Osteoblast (primary cell): ENCODE results near the gene MLPH. TPM values are rescaled to one million over a fixed set of nuclear protein-coding genes. Genes with fewer than 3 reads are reported as not detected.

Experiments used
- DNase-seq: peaks from one replicate; pipeline ENCODE4 v3.0.0; 2011; ENCODE audit warnings: low spot score, mixed read lengths; ENCODE audit not compliant: insufficient read length; ENCODE audit errors: missing footprints
- H2AFZ ChIP-seq: 2 replicates; pipeline ENCODE4 v1.6.0; 2011; ENCODE audit warnings: mild to moderate bottlenecking, low read length
- H3K27ac ChIP-seq: 2 replicates; pipeline ENCODE4 v1.5.1; 2011; ENCODE audit warnings: mild to moderate bottlenecking, low read depth, low read length, moderate library complexity
- H3K27me3 ChIP-seq: 2 replicates; pipeline ENCODE4 v1.6.0; 2012; ENCODE audit warnings: mild to moderate bottlenecking, control low read depth, inconsistent platforms, low read length, moderate library complexity; ENCODE audit not compliant: insufficient read depth
- H3K36me3 ChIP-seq: 2 replicates; pipeline ENCODE4 v1.5.1; 2011; ENCODE audit warnings: mild to moderate bottlenecking, low read length, control low read depth, moderate library complexity; ENCODE audit not compliant: insufficient read depth
- H3K4me1 ChIP-seq: 2 replicates; pipeline ENCODE4 v1.5.1; 2011; ENCODE audit warnings: mild to moderate bottlenecking, low read length, control low read depth, moderate library complexity; ENCODE audit not compliant: insufficient read depth
- H3K4me2 ChIP-seq: 2 replicates; pipeline ENCODE4 v1.6.0; 2011; ENCODE audit warnings: mild to moderate bottlenecking, low read length; ENCODE audit not compliant: insufficient read depth
- H3K4me3 ChIP-seq: fragments of 200-600 bp; sonication (generic); 3 replicates; pipeline ENCODE4 v1.5.1; 2012; ENCODE audit warnings: mild to moderate bottlenecking, low read length, inconsistent platforms; ENCODE audit not compliant: insufficient read depth
- H3K79me2 ChIP-seq: 2 replicates; pipeline ENCODE4 v1.6.0; 2012; ENCODE audit warnings: mild to moderate bottlenecking, low read length, control low read depth, inconsistent platforms; ENCODE audit not compliant: insufficient read depth
- H3K9me3 ChIP-seq: 2 replicates; pipeline ENCODE4 v1.5.1; 2011; ENCODE audit warnings: low read depth, low read length, control low read depth
- H4K20me1 ChIP-seq: 2 replicates; pipeline ENCODE4 v1.6.0; 2012; ENCODE audit warnings: mild to moderate bottlenecking, low read length, control low read depth; ENCODE audit not compliant: insufficient read depth
- CTCF ChIP-seq: IDR thresholded peaks from 2 replicates; pipeline ENCODE4 v1.5.1; 2011; ENCODE audit warnings: mild to moderate bottlenecking, low read depth, low read length, moderate library complexity; ENCODE audit errors: extremely low read depth
- total RNA-seq: library from RNA; depleted of rRNA; stranded (reverse); fragments of >200 nt; gene quantifications from 2 replicates; pipeline ENCODE4 v1.2.3, GENCODE V29; 2012

The MLPH gene
- total RNA-seq, 1 donor = 25.7 TPM

- H3K27ac ChIP-seq = no peak within 1 kb of the TSS
- H3K4me3 ChIP-seq = no peak within 1 kb of the TSS
- no peaks in the 10 kb centered on the region for H4K20me1 ChIP-seq
- H3K27me3 ChIP-seq = peaks cover 12% of the 10 kb centered on the region
- TF ChIP-seq CTCF = no peak
- DNase-seq = peak; percentile 78
- no peak within 1 kb of the TSS for H3K4me2 ChIP-seq
- H2AFZ ChIP-seq = no peak within 1 kb of the TSS
- no peaks in the 10 kb centered on the region for H3K9me3 ChIP-seq
- H3K36me3 ChIP-seq = no peaks in the 10 kb centered on the region
- no peaks in the 10 kb centered on the region for H3K4me1 ChIP-seq
- no peaks in the 10 kb centered on the region for H3K79me2 ChIP-seq
Measured at GRCh38 chr2:237566401-237567235, 79.6 kb downstream of the MLPH start, which contains the start of gene PRLH. Gene PRLH, plus strand, starts transcription at chr2:237566574. Its CDS starts 0 bp downstream, at chr2:237566574.

GRCh38 chr2:237567276-237568029 lies 80.4 kb downstream of the MLPH start:
- DNase-seq = peak; percentile 64
- H3K4me1 ChIP-seq = peaks cover 4% of the 10 kb centered on the region
- no peak overlapping the region for H3K4me2 ChIP-seq
- H2AFZ ChIP-seq = no peak overlapping the region
- no peaks in the 10 kb centered on the region for H4K20me1 ChIP-seq
- H3K4me3 ChIP-seq = no peak overlapping the region
- no peak overlapping the region for H3K27ac ChIP-seq
- H3K36me3 ChIP-seq = no peaks in the 10 kb centered on the region
- no peaks in the 10 kb centered on the region for H3K79me2 ChIP-seq
- no peak for TF ChIP-seq CTCF
- peaks cover 4% of the 10 kb centered on the region for H3K27me3 ChIP-seq
- H3K9me3 ChIP-seq = no peaks in the 10 kb centered on the region

GRCh38 chr2:237568121-237568660 lies 81.1 kb downstream of the MLPH start:
- DNase-seq = peak; percentile 46
- peaks cover 4% of the 10 kb centered on the region for H3K4me1 ChIP-seq
- H3K4me2 ChIP-seq = no peak overlapping the region
- no peak overlapping the region for H3K27ac ChIP-seq
- no peaks in the 10 kb centered on the region for H3K79me2 ChIP-seq
- H3K36me3 ChIP-seq = no peaks in the 10 kb centered on the region
- H3K9me3 ChIP-seq = no peaks in the 10 kb centered on the region
- H3K27me3 ChIP-seq = peaks cover 1% of the 10 kb centered on the region
- H2AFZ ChIP-seq = no peak overlapping the region
- TF ChIP-seq CTCF = no peak
- no peak overlapping the region for H3K4me3 ChIP-seq
- no peaks in the 10 kb centered on the region for H4K20me1 ChIP-seq

- H3K79me2 ChIP-seq = no peaks in the 10 kb centered on the region
- no peaks in the 10 kb centered on the region for H4K20me1 ChIP-seq
- no peak overlapping the region for H3K4me3 ChIP-seq
- no peaks in the 10 kb centered on the region for H3K27me3 ChIP-seq
- H3K36me3 ChIP-seq = no peaks in the 10 kb centered on the region
- no peak overlapping the region for H3K27ac ChIP-seq
- no peaks in the 10 kb centered on the region for H3K9me3 ChIP-seq
- TF ChIP-seq CTCF = no peak
- H2AFZ ChIP-seq = no peak overlapping the region
- peaks cover 4% of the 10 kb centered on the region for H3K4me1 ChIP-seq
- DNase-seq = peak; percentile 42
- H3K4me2 ChIP-seq = no peak overlapping the region
Measured at GRCh38 chr2:237569041-237569440, 82.0 kb downstream of the MLPH start.
